ENCODE results near the gene TULP4.

TULP4 gene

DNA sequence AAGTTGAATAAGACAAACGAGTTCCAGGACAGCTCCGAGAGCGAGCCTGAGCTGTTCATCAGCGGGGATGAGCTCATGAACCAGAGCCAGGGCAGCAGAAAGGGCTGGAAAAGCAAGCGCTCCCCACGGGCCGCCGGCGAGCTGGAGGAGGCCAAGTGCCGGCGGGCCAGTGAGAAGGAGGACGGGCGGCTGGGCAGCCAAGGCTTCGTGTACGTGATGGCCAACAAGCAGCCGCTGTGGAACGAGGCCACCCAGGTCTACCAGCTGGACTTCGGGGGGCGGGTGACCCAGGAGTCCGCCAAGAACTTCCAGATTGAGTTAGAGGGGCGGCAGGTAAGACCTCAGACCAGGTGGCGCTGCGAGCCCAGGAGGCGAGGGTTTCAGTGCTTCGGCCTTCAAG lies 191.6 kb downstream of the TULP4 start:
- TF ChIP-seq, protein P1, sequence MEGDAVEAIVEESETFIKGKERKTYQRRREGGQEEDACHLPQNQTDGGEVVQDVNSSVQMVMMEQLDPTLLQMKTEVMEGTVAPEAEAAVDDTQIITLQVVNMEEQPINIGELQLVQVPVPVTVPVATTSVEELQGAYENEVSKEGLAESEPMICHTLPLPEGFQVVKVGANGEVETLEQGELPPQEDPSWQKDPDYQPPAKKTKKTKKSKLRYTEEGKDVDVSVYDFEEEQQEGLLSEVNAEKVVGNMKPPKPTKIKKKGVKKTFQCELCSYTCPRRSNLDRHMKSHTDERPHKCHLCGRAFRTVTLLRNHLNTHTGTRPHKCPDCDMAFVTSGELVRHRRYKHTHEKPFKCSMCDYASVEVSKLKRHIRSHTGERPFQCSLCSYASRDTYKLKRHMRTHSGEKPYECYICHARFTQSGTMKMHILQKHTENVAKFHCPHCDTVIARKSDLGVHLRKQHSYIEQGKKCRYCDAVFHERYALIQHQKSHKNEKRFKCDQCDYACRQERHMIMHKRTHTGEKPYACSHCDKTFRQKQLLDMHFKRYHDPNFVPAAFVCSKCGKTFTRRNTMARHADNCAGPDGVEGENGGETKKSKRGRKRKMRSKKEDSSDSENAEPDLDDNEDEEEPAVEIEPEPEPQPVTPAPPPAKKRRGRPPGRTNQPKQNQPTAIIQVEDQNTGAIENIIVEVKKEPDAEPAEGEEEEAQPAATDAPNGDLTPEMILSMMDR (IDR thresholded peaks at IDR 0.05; ENCODE audit: insufficient read depth, missing control alignments): no peak
- FAIRE-seq (no peak), DNase-seq (ENCODE audit: insufficient read length, low spot score) (no peak)

DNA sequence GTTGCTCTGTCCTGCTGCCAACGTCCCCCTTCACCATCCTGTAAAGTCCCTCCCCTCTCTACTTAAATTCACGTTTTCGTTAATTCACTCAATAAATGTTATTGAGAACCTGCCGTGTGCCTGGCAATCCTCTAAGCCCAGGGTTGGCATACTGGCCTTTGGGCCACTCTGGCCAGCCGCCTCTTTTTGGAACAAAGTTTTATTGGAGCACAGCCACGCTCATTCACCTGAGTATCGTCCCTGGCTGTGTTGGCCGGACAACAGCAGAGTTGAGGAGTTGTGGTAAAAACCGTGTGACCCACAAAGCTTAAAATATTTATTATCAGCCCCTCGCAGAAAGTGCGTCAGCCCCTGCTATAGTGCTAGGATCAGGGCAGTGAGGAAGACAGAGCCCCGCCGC lies 192.9 kb downstream of the TULP4 start:
- DNase-seq (ENCODE audit: insufficient read length, low spot score) (no peak), FAIRE-seq (no peak)
- TF ChIP-seq, protein P1 (IDR thresholded peaks at IDR 0.05; ENCODE audit: insufficient read depth, missing control alignments): no peak

DNA sequence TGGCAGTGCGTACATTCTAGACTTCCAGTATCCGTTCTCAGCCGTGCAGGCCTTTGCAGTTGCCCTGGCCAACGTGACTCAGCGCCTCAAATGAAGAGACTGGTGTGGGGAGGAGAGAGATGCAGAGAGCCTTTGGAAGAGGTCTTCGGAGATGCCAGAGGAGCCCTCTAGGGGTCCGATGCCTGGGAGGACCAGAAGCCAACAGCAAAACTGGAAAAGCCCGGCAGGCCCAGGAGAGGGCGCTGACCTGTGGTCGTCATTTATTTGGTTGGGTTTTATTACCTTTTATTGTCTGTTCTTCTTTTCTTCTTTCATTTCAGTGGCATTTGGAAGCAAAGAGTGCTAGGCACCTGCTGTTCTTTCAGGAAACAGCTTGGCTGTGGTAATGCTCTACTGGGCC lies 194.3 kb downstream of the TULP4 start:
- TF ChIP-seq, protein P1 (IDR thresholded peaks at IDR 0.05; ENCODE audit: insufficient read depth, missing control alignments): peak; percentile 9
- FAIRE-seq (no peak), DNase-seq (ENCODE audit: insufficient read length, low spot score) (no peak)

DNA sequence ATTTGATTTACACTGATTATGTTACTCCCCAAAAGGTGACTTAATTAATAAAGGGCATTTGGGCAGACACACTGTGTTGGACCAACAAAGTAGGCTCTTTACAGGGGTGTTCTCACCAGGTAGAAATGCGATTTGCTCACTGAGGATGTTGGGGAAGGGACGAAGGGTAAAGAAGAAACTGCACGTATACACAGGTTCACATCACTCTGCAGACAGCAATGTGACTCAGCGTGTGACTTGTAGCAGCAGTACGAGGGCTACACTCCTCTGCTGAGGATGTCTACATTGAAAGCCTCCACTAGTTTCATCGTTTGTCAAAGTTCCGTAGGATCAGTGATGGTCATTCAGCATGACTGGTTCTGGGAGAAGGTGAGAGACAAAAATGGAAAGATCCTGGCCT lies 194.9 kb downstream of the TULP4 start:
- TF ChIP-seq, protein P1 (IDR thresholded peaks at IDR 0.05; ENCODE audit: insufficient read depth, missing control alignments): no peak
- DNase-seq (ENCODE audit: insufficient read length, low spot score): no peak
- FAIRE-seq: no peak

DNA sequence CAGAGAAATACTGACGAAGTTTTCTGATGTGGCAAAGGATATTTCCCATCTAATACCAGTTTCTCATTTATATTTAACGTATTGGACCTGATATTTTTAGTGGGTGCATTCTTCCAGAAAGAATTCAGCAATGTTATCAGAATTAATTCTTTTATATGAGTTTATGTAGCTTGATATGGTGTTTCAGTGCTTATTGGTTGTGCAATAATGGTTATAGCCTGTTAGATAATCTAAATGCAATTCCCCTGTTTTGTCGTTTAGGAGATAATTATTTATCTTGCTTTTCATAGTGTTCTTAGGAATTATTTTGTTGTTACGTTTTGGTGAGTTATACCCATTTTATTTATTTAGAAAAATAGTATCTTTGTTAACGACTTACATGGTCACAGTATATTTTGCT lies 196.2 kb downstream of the TULP4 start:
- no peak for FAIRE-seq
- DNase-seq (ENCODE audit: insufficient read length, low spot score): no peak
- TF ChIP-seq, protein P1 (IDR thresholded peaks at IDR 0.05; ENCODE audit: insufficient read depth, missing control alignments): no peak

DNA sequence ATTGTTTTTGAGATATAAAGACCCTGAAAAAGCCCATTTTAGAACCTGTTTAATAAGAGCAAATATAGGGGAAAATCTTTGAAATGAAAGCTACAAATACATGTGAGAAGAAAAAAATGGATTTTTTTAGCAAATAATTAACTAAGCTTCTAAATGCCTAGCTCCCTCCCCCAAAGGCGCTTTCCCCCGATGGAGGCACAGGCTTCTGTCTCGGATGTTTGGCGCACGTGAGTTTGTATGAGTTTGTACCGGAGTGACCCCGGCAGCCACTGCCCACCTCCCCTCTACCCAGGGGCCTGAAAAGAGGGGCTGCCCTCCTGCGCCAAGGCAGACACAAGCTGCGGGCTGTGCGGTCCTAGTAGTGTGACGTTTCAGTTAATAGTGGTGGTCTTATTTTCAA lies 197.2 kb downstream of the TULP4 start:
- no peak for DNase-seq (ENCODE audit: insufficient read length, low spot score)
- no peak for FAIRE-seq
- TF ChIP-seq, protein P1 (IDR thresholded peaks at IDR 0.05; ENCODE audit: insufficient read depth, missing control alignments): no peak

DNA sequence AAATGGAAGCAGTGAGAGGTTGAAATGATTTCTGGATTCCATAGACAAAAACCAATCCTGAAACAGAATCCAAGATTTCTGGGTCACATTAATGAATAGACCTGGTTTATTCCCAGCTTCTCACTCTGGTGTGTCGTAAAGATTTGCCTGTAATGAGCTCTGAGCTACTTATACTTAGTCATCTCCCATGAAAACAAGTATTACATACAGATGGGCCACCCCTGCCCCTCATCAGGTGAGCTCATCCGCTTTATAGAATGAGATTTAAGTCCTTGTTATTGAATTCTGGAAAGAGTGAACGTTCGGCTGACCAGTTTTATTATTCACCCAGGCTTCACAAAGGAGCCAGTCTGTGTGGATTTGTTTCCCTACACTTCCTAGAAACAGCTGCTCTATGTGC lies 200.5 kb downstream of the TULP4 start:
- DNase-seq (ENCODE audit: insufficient read length, low spot score): peak; percentile 55
- TF ChIP-seq, protein P1 (IDR thresholded peaks at IDR 0.05; ENCODE audit: insufficient read depth, missing control alignments): no peak

More for the DNA sequence above, 200.5 kb downstream of the TULP4 start:
- FAIRE-seq: peak; percentile 93
